HEK293 (cell line): Measurements from ENCODE around the gene ITPR2.

Source experiments
- CTCF ChIP-seq: fragments of 450-650 bp; formaldehyde crosslinking; IDR thresholded peaks from 2 replicates; pipeline ENCODE4 v1.5.1; 2016; ENCODE audit warnings: missing biosample characterization, missing genetic modification characterization
- HOXA7 ChIP-seq: sonication (generic); formaldehyde crosslinking; IDR thresholded peaks from 2 replicates; pipeline ENCODE4 v1.8.1; 2022; ENCODE audit warnings: missing genetic modification reagents, borderline replicate concordance
- REST ChIP-seq: fragments of 450-650 bp; formaldehyde crosslinking; IDR thresholded peaks from 2 replicates; pipeline ENCODE4 v1.5.1; 2016; ENCODE audit warnings: missing biosample characterization, missing genetic modification characterization
- SP2 ChIP-seq: fragments of 450-650 bp; formaldehyde crosslinking; IDR thresholded peaks from 2 replicates; pipeline ENCODE4 v1.5.1; 2016; ENCODE audit warnings: missing biosample characterization, missing genetic modification characterization
- ZBTB11 ChIP-seq: fragments of 450-650 bp; formaldehyde crosslinking; conservative IDR thresholded peaks from 2 replicates; pipeline ENCODE4 v1.5.1; 2016; ENCODE audit warnings: low read depth, missing biosample characterization, missing genetic modification characterization
- ZBTB49 ChIP-seq: fragments of 450-650 bp; formaldehyde crosslinking; IDR thresholded peaks from 2 replicates; pipeline ENCODE4 v1.5.1; 2016; ENCODE audit warnings: missing biosample characterization, missing genetic modification characterization, low read depth
- ZNF175 ChIP-seq: fragments of 450-650 bp; formaldehyde crosslinking; IDR thresholded peaks from 2 replicates; pipeline ENCODE4 v1.5.1; 2016; ENCODE audit warnings: missing biosample characterization, missing genetic modification characterization
- ZNF24 ChIP-seq: fragments of 450-650 bp; formaldehyde crosslinking; IDR thresholded peaks from 2 replicates; pipeline ENCODE4 v1.5.1; 2016; ENCODE audit warnings: missing biosample characterization, missing genetic modification characterization
- ZNF274 ChIP-seq, 2 experiments: fragments of 200-500 bp in 1 of 2; fragments of 450-650 bp in 1 of 2; sonication (Bioruptor generic) in 1 of 2; formaldehyde crosslinking in 1 of 2; IDR thresholded peaks; 2 replicates each; pipeline versions ENCODE4 v1.5.1 to v1.6.1; 2014 to 2016; ENCODE audit warnings: borderline replicate concordance in 1 of 2, inconsistent platforms in 1 of 2, low read length in 1 of 2, missing biosample characterization in 1 of 2, missing genetic modification characterization in 1 of 2
- ZNF530 ChIP-seq: fragments of 450-650 bp; formaldehyde crosslinking; IDR thresholded peaks from 2 replicates; pipeline ENCODE4 v1.5.1; 2016; ENCODE audit warnings: low read depth, missing biosample characterization, missing genetic modification characterization
- ZNF558 ChIP-seq: fragments of 450-650 bp; formaldehyde crosslinking; IDR thresholded peaks from 2 replicates; pipeline ENCODE4 v1.5.1; 2016; ENCODE audit warnings: missing biosample characterization, missing genetic modification characterization
- ZSCAN16 ChIP-seq: fragments of 450-650 bp; formaldehyde crosslinking; IDR thresholded peaks from 2 replicates; pipeline ENCODE4 v1.5.1; 2016; ENCODE audit warnings: missing biosample characterization, missing genetic modification characterization

GRCh38 chr12:26528943-26529342 lies 304.1 kb downstream of the ITPR2 start:
- TF ChIP-seq SP2 (tag by site-specific recombination) (no peak), REST (tag by site-specific recombination) (no peak), ZNF530 (no peak), ZSCAN16 (no peak), ZBTB11 (no peak), ZNF274 (IDR thresholded peaks at IDR 0.05; ENCODE audit: low read length) (no peak), ZNF274 (tag by site-specific recombination; IDR thresholded peaks at IDR 0.05; ENCODE audit: borderline replicate concordance) (no peak), ZBTB49 (tag by site-specific recombination) (no peak), ZNF24 (no peak), ZNF175 (tag by site-specific recombination) (no peak), CTCF (no peak), ZNF558 (no peak), HOXA7 (CRISPR knock-in tag) (no peak)
